GM12872 (cell line): ENCODE data around the gene ARHGAP42.

ENCODE experiments used
- CTCF ChIP-seq: IDR thresholded peaks from 3 replicates; pipeline ENCODE4 v1.5.1; 2011; ENCODE audit warnings: low read depth, mild to moderate bottlenecking, low read length, moderate library complexity; ENCODE audit not compliant: insufficient read depth

The ARHGAP42 gene

GRCh38 chr11:100647861-100648260 lies 39.2 kb upstream of the ARHGAP42 start:
- TF ChIP-seq CTCF = no peak

GRCh38 chr11:100663583-100663982 lies 23.5 kb upstream of the ARHGAP42 start:
- no peak for TF ChIP-seq CTCF

- no peak for TF ChIP-seq CTCF
These were observed 23.1 kb upstream of the ARHGAP42 start for GRCh38 chr11:100663996-100664395.

GRCh38 chr11:100667449-100667848 lies 19.6 kb upstream of the ARHGAP42 start:
- no peak for TF ChIP-seq CTCF

GRCh38 chr11:100670140-100670539 lies 16.9 kb upstream of the ARHGAP42 start:
- TF ChIP-seq CTCF = no peak

GRCh38 chr11:100671471-100671870 lies 15.6 kb upstream of the ARHGAP42 start:
- no peak for TF ChIP-seq CTCF

GRCh38 chr11:100672498-100673033 lies 14.5 kb upstream of the ARHGAP42 start:
- no peak for TF ChIP-seq CTCF
